ENCODE measurements around the gene TEX51. TPM values are rescaled to one million over a fixed set of nuclear protein-coding genes. Genes with fewer than 3 reads are reported as not detected.

Gene TEX51
- total RNA-seq, 6 donors from 2014 or later = not detected

- ATAC-seq (ENCODE audit: low FRiP score in 2 of 2) (no peak), DNase-seq (no peak)
- H3K36me3 ChIP-seq = no peaks in the 10 kb centered on the region
- H3K4me3 ChIP-seq = no peak overlapping the region
- H3K27me3 ChIP-seq = no peaks in the 10 kb centered on the region
- H3K27ac ChIP-seq = no peak overlapping the region
- WGBS, 2 donors = 67 to 100% methylated on average over 1 of the region's 1 CpG
- H3K9me3 ChIP-seq = no peaks in the 10 kb centered on the region
- TF ChIP-seq EP300 (IDR thresholded peaks at IDR 0.05) (no peak), CTCF (IDR thresholded peaks at IDR 0.05) (no peak), POLR2A (IDR thresholded peaks at IDR 0.05) (no peak), POLR2AphosphoS5 (IDR thresholded peaks at IDR 0.05) (no peak)
- no peaks in the 10 kb centered on the region for H3K4me1 ChIP-seq
Measured at GRCh38 chr2:126851756-126852155, 46.9 kb upstream of the TEX51 start.

GRCh38 chr2:126852361-126852760, 46.3 kb upstream of the TEX51 start:
- 56 to 67% methylated on average over 1 of the region's 1 CpG for WGBS, 2 donors
- H3K27ac ChIP-seq = no peak overlapping the region

GRCh38 chr2:126855606-126856005, 43.1 kb upstream of the TEX51 start:
- H3K9me3 ChIP-seq = no peaks in the 10 kb centered on the region
- H3K27me3 ChIP-seq = no peaks in the 10 kb centered on the region
- TF ChIP-seq POLR2AphosphoS5 (IDR thresholded peaks at IDR 0.05) (no peak), CTCF (IDR thresholded peaks at IDR 0.05) (no peak), EP300 (IDR thresholded peaks at IDR 0.05) (no peak), POLR2A (IDR thresholded peaks at IDR 0.05) (no peak)
- H3K4me1 ChIP-seq = no peaks in the 10 kb centered on the region
- WGBS, 2 donors = 47 to 75% methylated on average over 3 of the region's 3 CpGs
- ATAC-seq (ENCODE audit: low FRiP score in 2 of 2) (no peak), DNase-seq (no peak)
- H3K4me3 ChIP-seq = no peak overlapping the region
- no peaks in the 10 kb centered on the region for H3K36me3 ChIP-seq
- no peak overlapping the region for H3K27ac ChIP-seq

More at GRCh38 chr2:126852361-126852760, 46.3 kb upstream of the TEX51 start:
- ATAC-seq (ENCODE audit: low FRiP score in 2 of 2) = no peak
- TF ChIP-seq EP300 (IDR thresholded peaks at IDR 0.05) (no peak), POLR2AphosphoS5 (IDR thresholded peaks at IDR 0.05) (no peak), CTCF (IDR thresholded peaks at IDR 0.05) (no peak), POLR2A (IDR thresholded peaks at IDR 0.05) (no peak)
- Histone ChIP-seq H3K36me3 (no peaks in the 10 kb centered on the region), H3K4me3 (no peak overlapping the region), H3K4me1 (no peaks in the 10 kb centered on the region), H3K9me3 (no peaks in the 10 kb centered on the region), H3K27me3 (no peaks in the 10 kb centered on the region)
- no peak for DNase-seq

- Histone ChIP-seq H3K4me1 (no peaks in the 10 kb centered on the region), H3K9me3 (no peaks in the 10 kb centered on the region), H3K27me3 (no peaks in the 10 kb centered on the region), H3K27ac (no peak overlapping the region), H3K4me3 (no peak overlapping the region), H3K36me3 (no peaks in the 10 kb centered on the region)
- WGBS, 2 donors = 71 to 97% methylated on average over 6 of the region's 6 CpGs
- DNase-seq (no peak), ATAC-seq (ENCODE audit: low FRiP score in 2 of 2) (no peak)
- TF ChIP-seq CTCF (IDR thresholded peaks at IDR 0.05) (no peak), EP300 (IDR thresholded peaks at IDR 0.05) (no peak), POLR2AphosphoS5 (IDR thresholded peaks at IDR 0.05) (no peak), POLR2A (IDR thresholded peaks at IDR 0.05) (no peak)
Measured at GRCh38 chr2:126856403-126856802, 42.3 kb upstream of the TEX51 start.

- TF ChIP-seq CTCF (IDR thresholded peaks at IDR 0.05) = no peak
- TF ChIP-seq EP300 (IDR thresholded peaks at IDR 0.05) = no peak
- TF ChIP-seq POLR2A (IDR thresholded peaks at IDR 0.05) = no peak
- no peak for TF ChIP-seq POLR2AphosphoS5 (IDR thresholded peaks at IDR 0.05)
- Histone ChIP-seq H3K4me3 (no peak overlapping the region), H3K27me3 (no peaks in the 10 kb centered on the region), H3K36me3 (no peaks in the 10 kb centered on the region), H3K9me3 (no peaks in the 10 kb centered on the region), H3K4me1 (no peaks in the 10 kb centered on the region), H3K27ac (no peak overlapping the region)
- no peak for ATAC-seq (ENCODE audit: low FRiP score in 2 of 2)
- WGBS, 2 donors = 66 to 100% methylated on average over 2 to 3 of the region's 3 CpGs
- no peak for DNase-seq
Measured at GRCh38 chr2:126857502-126857901, 41.2 kb upstream of the TEX51 start.

Measured in upper lobe of left lung (tissue), 6 donors.